MM.1S (cell line): ENCODE data around the gene COX17.

Experiments
- DNase-seq: peaks from one replicate; pipeline ENCODE4 v3.0.0-alpha.2; 2015
- H2AFZ ChIP-seq: fragments of 300-600 bp; sonication (generic); 2 replicates; pipeline ENCODE4 v1.6.0; 2016; ENCODE audit warnings: antibody characterized with exemption, low read length
- H3F3A ChIP-seq: fragments of 300-600 bp; sonication (generic); 2 replicates; pipeline ENCODE4 v1.6.1; 2016; ENCODE audit warnings: mild to moderate bottlenecking, antibody characterized with exemption, low read length, moderate library complexity, mixed read lengths; ENCODE audit not compliant: insufficient read depth
- H3K27ac ChIP-seq: fragments of 300-600 bp; sonication (generic); 2 replicates; pipeline ENCODE4 v1.5.1; 2016; ENCODE audit warnings: mild to moderate bottlenecking, low read length
- H3K27me3 ChIP-seq: fragments of 300-600 bp; sonication (generic); replicated peaks from 2 replicates; pipeline ENCODE4 v1.6.0; 2016; ENCODE audit warnings: low read length; ENCODE audit not compliant: insufficient read depth
- H3K36me3 ChIP-seq: fragments of 300-600 bp; sonication (generic); replicated peaks from 2 replicates; pipeline ENCODE4 v1.6.1; 2016; ENCODE audit warnings: mild to moderate bottlenecking, low read length, mixed read lengths; ENCODE audit not compliant: insufficient read depth
- H3K4me1 ChIP-seq: fragments of 300-600 bp; sonication (generic); 2 replicates; pipeline ENCODE4 v1.6.1; 2016; ENCODE audit warnings: low read length, mixed read lengths
- H3K4me2 ChIP-seq: fragments of 300-600 bp; sonication (generic); 2 replicates; pipeline ENCODE4 v1.6.0; 2016; ENCODE audit warnings: low read depth, low read length
- H3K4me3 ChIP-seq: fragments of 300-600 bp; sonication (generic); 2 replicates; pipeline ENCODE4 v1.5.1; 2016; ENCODE audit warnings: low read length, mixed read lengths
- H3K79me2 ChIP-seq: fragments of 300-600 bp; sonication (generic); 2 replicates; pipeline ENCODE4 v1.6.1; 2016; ENCODE audit warnings: mixed run types, low read length, mixed read lengths
- H3K9ac ChIP-seq: fragments of 300-600 bp; sonication (generic); 2 replicates; pipeline ENCODE4 v1.6.1; 2016; ENCODE audit warnings: low read length, mixed read lengths
- H3K9me2 ChIP-seq: fragments of 300-600 bp; sonication (generic); replicated peaks from 2 replicates; pipeline ENCODE4 v1.6.1; 2016; ENCODE audit warnings: mild to moderate bottlenecking, low read length, mixed read lengths; ENCODE audit not compliant: insufficient read depth
- H3K9me3 ChIP-seq: fragments of 300-600 bp; sonication (generic); replicated peaks from 2 replicates; pipeline ENCODE4 v1.6.1; 2016; ENCODE audit warnings: mild to moderate bottlenecking, low read length, mixed read lengths; ENCODE audit not compliant: insufficient read depth
- H4K20me1 ChIP-seq: fragments of 300-600 bp; sonication (generic); 2 replicates; pipeline ENCODE4 v1.6.1; 2016; ENCODE audit warnings: mild to moderate bottlenecking, low read length, moderate library complexity, mixed read lengths; ENCODE audit not compliant: insufficient read depth
- EZH2 ChIP-seq: fragments of 300-600 bp; sonication (generic); optimal IDR thresholded peaks from 2 replicates; pipeline ENCODE3; 2017; ENCODE audit warnings: low read depth, mild to moderate bottlenecking, antibody characterized with exemption, low read length, mixed read lengths
- EZH2phosphoT487 ChIP-seq: fragments of 300-600 bp; sonication (generic); IDR thresholded peaks from 2 replicates; pipeline ENCODE4 v1.6.1; 2018; ENCODE audit warnings: antibody characterized with exemption, low read length
- TF ChIP-seq, protein P1 (sequence below): fragments of 300-600 bp; sonication (generic); IDR thresholded peaks from 2 replicates; pipeline ENCODE4 v1.5.1; 2016; ENCODE audit warnings: antibody characterized with exemption, low read length, mixed read lengths

The COX17 gene

DNA sequence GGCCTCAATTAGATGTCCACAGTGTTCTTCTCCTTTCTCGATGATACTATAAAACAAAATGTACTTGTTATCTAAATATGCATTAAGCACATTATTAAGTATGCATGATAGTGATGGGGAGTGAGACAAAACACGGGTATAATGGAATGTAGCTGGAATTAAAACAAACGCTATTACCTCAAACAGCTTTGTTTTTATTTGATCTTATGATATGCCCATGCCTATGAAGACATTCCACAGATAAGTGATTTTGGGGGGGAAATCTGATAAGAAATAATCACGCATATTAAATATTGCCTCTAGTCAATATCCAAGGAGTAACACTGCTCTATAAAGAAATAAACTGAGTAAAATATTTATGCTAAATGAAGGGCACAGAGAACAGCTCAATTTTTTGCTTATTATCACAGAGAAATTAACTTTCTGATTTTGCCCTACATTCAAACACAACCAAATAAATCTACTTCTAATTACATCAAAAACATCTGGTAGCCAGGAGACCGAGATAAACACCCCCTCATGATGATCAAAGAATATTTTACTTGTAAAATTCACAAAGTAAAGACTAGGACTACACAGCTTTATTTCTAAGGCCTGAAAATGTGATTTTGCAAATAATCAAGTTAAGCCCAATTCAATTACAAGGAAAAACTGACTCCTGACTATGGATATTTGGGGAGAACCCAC, 1.9 kb downstream of the COX17 start:
- Histone ChIP-seq H3K4me3 (no peak overlapping the region), H3K27ac (no peak overlapping the region), H3K4me1 (peaks cover 7% of the 10 kb centered on the region; the same call in 1 of the 2 replicates), H3K36me3 (peaks cover 4% of the 10 kb centered on the region; the same call in 1 of the 2 replicates), H3K79me2 (peaks cover 35% of the 10 kb centered on the region), H3K4me2 (peak overlapping the region; percentile 71), H3F3A (peaks cover 6% of the 10 kb centered on the region), H4K20me1 (no peaks in the 10 kb centered on the region), H2AFZ (no peak overlapping the region), H3K9me2 (no peaks in the 10 kb centered on the region), H3K9me3 (no peaks in the 10 kb centered on the region), H3K9ac (no peak overlapping the region), H3K27me3 (no peaks in the 10 kb centered on the region)
- TF ChIP-seq EZH2 (no peak), EZH2phosphoT487 (no peak)
- TF ChIP-seq, protein P1, sequence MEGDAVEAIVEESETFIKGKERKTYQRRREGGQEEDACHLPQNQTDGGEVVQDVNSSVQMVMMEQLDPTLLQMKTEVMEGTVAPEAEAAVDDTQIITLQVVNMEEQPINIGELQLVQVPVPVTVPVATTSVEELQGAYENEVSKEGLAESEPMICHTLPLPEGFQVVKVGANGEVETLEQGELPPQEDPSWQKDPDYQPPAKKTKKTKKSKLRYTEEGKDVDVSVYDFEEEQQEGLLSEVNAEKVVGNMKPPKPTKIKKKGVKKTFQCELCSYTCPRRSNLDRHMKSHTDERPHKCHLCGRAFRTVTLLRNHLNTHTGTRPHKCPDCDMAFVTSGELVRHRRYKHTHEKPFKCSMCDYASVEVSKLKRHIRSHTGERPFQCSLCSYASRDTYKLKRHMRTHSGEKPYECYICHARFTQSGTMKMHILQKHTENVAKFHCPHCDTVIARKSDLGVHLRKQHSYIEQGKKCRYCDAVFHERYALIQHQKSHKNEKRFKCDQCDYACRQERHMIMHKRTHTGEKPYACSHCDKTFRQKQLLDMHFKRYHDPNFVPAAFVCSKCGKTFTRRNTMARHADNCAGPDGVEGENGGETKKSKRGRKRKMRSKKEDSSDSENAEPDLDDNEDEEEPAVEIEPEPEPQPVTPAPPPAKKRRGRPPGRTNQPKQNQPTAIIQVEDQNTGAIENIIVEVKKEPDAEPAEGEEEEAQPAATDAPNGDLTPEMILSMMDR = no peak
- DNase-seq = no peak

DNA sequence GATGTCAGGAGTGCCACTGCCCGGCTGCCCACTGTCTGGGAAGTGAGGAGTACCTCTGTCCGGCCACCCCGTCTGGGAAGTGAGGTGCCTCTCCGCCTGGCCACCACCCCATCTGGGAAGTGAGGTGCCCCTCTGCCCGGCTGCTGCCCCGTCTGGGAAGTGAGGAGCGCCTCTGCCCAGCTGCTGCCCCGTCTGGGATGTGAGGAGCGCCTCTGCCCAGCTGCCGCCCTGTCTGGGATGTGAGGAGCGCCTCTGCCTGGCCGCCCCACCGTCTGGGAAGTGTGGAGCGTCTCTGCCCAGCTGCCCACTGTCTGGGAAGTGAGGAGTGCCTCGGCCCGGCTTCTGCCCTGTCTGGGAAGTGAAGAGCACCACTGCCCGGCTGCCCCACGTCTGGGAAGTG, 3.3 kb downstream of the COX17 start:
- Histone ChIP-seq H3K9ac (no peak overlapping the region), H3K36me3 (peaks cover 4% of the 10 kb centered on the region; the same call in 1 of the 2 replicates), H3K27ac (no peak overlapping the region), H3K4me3 (no peak overlapping the region), H4K20me1 (no peaks in the 10 kb centered on the region), H3K9me3 (no peaks in the 10 kb centered on the region), H3K27me3 (no peaks in the 10 kb centered on the region), H2AFZ (no peak overlapping the region), H3F3A (peaks cover 6% of the 10 kb centered on the region), H3K4me1 (peaks cover 7% of the 10 kb centered on the region; the same call in 1 of the 2 replicates), H3K79me2 (peaks cover 35% of the 10 kb centered on the region), H3K9me2 (no peaks in the 10 kb centered on the region), H3K4me2 (no peak overlapping the region)
- TF ChIP-seq EZH2 = no peak
- DNase-seq = no peak

DNA sequence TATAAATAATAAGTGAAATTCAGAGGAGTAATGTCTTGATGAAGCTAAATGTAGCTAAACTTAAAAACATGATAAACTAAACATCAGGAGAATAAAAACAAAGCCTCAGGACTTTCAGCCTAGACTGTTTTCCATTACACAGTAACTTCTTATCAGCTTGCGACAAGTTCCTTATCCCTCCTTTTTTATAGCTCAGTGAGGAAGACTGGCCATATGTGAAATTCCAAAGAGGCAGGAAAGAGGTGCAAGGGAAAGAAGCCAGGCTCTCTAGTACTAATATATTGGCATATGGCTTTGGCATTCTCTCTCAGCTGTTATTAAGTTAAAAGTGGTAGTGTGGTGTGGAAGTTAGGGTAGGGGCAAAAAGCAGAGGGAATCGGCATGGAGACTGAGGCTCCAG, 4.4 kb downstream of the COX17 start:
- no peak overlapping the region for H3K9ac ChIP-seq
- H4K20me1 ChIP-seq = no peaks in the 10 kb centered on the region
- no peak overlapping the region for H2AFZ ChIP-seq
- H3K27me3 ChIP-seq = no peaks in the 10 kb centered on the region
- H3K36me3 ChIP-seq = peaks cover 4% of the 10 kb centered on the region; the same call in 1 of the 2 replicates
- H3K79me2 ChIP-seq = peaks cover 35% of the 10 kb centered on the region
- no peak overlapping the region for H3K4me2 ChIP-seq
- no peaks in the 10 kb centered on the region for H3K9me3 ChIP-seq
- peaks cover 7% of the 10 kb centered on the region; the same call in 1 of the 2 replicates for H3K4me1 ChIP-seq
- no peak overlapping the region for H3K4me3 ChIP-seq
- DNase-seq = no peak
- TF ChIP-seq EZH2 (no peak), EZH2phosphoT487 (no peak)
- TF ChIP-seq, protein P1 = no peak
- no peaks in the 10 kb centered on the region for H3K9me2 ChIP-seq
- H3F3A ChIP-seq = peaks cover 4% of the 10 kb centered on the region
- no peak overlapping the region for H3K27ac ChIP-seq
